Measurements from ENCODE around the gene C16orf87.

Gene C16orf87

DNA sequence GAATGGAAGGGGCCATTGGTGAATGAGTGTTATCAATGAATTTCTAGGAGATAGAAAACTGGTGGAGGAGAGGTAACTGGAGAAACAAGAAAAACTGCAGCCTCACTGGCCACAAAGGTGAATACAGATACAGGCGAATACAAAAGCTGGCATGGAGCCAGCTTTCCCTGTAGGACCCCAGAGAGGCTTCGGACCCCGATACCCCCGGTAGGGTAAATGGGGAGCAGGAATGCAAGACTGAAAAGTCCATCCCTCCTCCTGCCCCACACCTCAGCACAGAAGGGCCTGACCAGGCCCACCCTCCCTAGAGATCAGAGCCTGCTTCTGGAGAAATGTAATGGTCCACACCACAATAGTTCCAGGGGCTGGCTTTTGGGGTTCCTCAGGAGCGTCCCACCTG lies 78.0 kb downstream of the C16orf87 start:
- DNase-seq = no peak

- DNase-seq = no peak
These were observed 79.6 kb downstream of the C16orf87 start for GRCh38 chr16:46751381-46751780.

GRCh38 chr16:46748775-46749705 lies 81.9 kb downstream of the C16orf87 start:
- no peak for DNase-seq

- no peak for DNase-seq
These were observed 83.0 kb downstream of the C16orf87 start, which contains the start of gene MYLK3 for GRCh38 chr16:46747777-46748651. Gene MYLK3, minus strand, starts transcription at chr16:46748344. Its CDS starts 151 bp downstream, at chr16:46748193.

- no peak for DNase-seq
These were observed 83.9 kb downstream of the C16orf87 start for GRCh38 chr16:46746821-46747776.
